HepG2 (cell line): Measurements from ENCODE around the gene ARHGEF10L. TPM values are rescaled to one million over a fixed set of nuclear protein-coding genes. Genes with fewer than 3 reads are reported as not detected.

Experiments used
- AFF4 ChIP-seq: sonication (generic); formaldehyde crosslinking; IDR thresholded peaks from 2 replicates; pipeline ENCODE4 v1.4.0; 2020; ENCODE audit warnings: missing genetic modification reagents
- CCDC6 ChIP-seq: sonication (generic); formaldehyde crosslinking; IDR thresholded peaks from 2 replicates; pipeline ENCODE4 v1.8.1; 2022; ENCODE audit warnings: mild to moderate bottlenecking, missing genetic modification reagents, moderate library complexity
- E2F5 ChIP-seq: sonication (generic); formaldehyde crosslinking; conservative IDR thresholded peaks from 2 replicates; pipeline ENCODE4 v1.4.0; 2020; ENCODE audit warnings: missing genetic modification reagents
- FOSL1 ChIP-seq: sonication (generic); formaldehyde crosslinking; IDR thresholded peaks from 2 replicates; pipeline ENCODE4 v1.9.0; 2021; ENCODE audit warnings: missing genetic modification reagents, borderline replicate concordance
- MAFF ChIP-seq: IDR thresholded peaks from 2 replicates; pipeline ENCODE4 v1.6.1; 2011; ENCODE audit warnings: low read depth, low read length, improper control_type of control experiment
- MEIS2 ChIP-seq: sonication (generic); formaldehyde crosslinking; IDR thresholded peaks from 2 replicates; pipeline ENCODE4 v1.9.0; 2021; ENCODE audit warnings: mild to moderate bottlenecking, missing genetic modification reagents
- MIER2 ChIP-seq: IDR thresholded peaks from 2 replicates; pipeline ENCODE4 v1.6.1; 2016; ENCODE audit warnings: missing biosample characterization, missing genetic modification reagents
- NR2F2 ChIP-seq: IDR thresholded peaks from 2 replicates; pipeline ENCODE4 v1.6.1; 2012; ENCODE audit warnings: low read depth, inconsistent platforms, borderline replicate concordance
- POLR2A ChIP-seq, 2 experiments: IDR thresholded peaks; 2 replicates each; pipeline ENCODE4 v1.6.1; 2011; ENCODE audit warnings: low read depth in 2 of 2, low read length in 2 of 2, mild to moderate bottlenecking in 1 of 2, moderate library complexity in 1 of 2; ENCODE audit not compliant: insufficient read depth in 1 of 2
- PRDM15 ChIP-seq: sonication (generic); formaldehyde crosslinking; IDR thresholded peaks from 2 replicates; pipeline ENCODE4 v1.4.0; 2020; ENCODE audit warnings: missing genetic modification reagents
- SRSF1 ChIP-seq: fragments of 200-400 bp; formaldehyde crosslinking; optimal IDR thresholded peaks from 2 replicates; pipeline ENCODE3; 2017; ENCODE audit warnings: mild to moderate bottlenecking, low read depth, low read length, moderate library complexity
- ZBTB43 ChIP-seq: sonication (generic); formaldehyde crosslinking; conservative IDR thresholded peaks from 2 replicates; pipeline ENCODE4 v1.4.0; 2020; ENCODE audit warnings: missing genetic modification reagents
- ZNF205 ChIP-seq: IDR thresholded peaks from 2 replicates; pipeline ENCODE4 v1.6.1; 2018; ENCODE audit warnings: missing biosample characterization, missing genetic modification reagents
- ZNF430 ChIP-seq: sonication (generic); formaldehyde crosslinking; IDR thresholded peaks from 2 replicates; pipeline ENCODE4 v1.9.0; 2021; ENCODE audit warnings: mild to moderate bottlenecking, missing genetic modification reagents
- ZNF503 ChIP-seq: sonication (generic); formaldehyde crosslinking; IDR thresholded peaks from 2 replicates; pipeline ENCODE4 v1.4.0; 2020; ENCODE audit warnings: missing genetic modification reagents
- ZNF766 ChIP-seq: sonication (generic); formaldehyde crosslinking; IDR thresholded peaks from 2 replicates; pipeline ENCODE4 v1.5.0; 2020; ENCODE audit warnings: missing genetic modification reagents, borderline replicate concordance
- ZNF788 ChIP-seq: sonication (generic); formaldehyde crosslinking; IDR thresholded peaks from 2 replicates; pipeline ENCODE4 v1.5.0; 2020; ENCODE audit warnings: mild to moderate bottlenecking, missing genetic modification reagents, borderline replicate concordance
- ZSCAN29 ChIP-seq: sonication (generic); formaldehyde crosslinking; conservative IDR thresholded peaks from 2 replicates; pipeline ENCODE4 v1.4.0; 2020; ENCODE audit warnings: mild to moderate bottlenecking, missing genetic modification reagents
- polyA plus RNA-seq, 8 experiments: library from polyadenylated mRNA; depleted of rRNA in 3 of 8; stranded (reverse) in 7 of 8; unstranded in 1 of 8; fragments of >200 nt; fragmentation: Illumina TruSeq in 4 of 8; extraction: Trizol in 4 of 8; gene quantifications; 2 replicates each; pipeline versions ENCODE4 v1.2.1 to v1.2.3, GENCODE V29; 2011 to 2016; ENCODE audit warnings: low read depth in 4 of 8, missing spikeins in 1 of 8, mixed read lengths in 1 of 8; ENCODE audit not compliant: insufficient read depth in 1 of 8
- total RNA-seq, 5 experiments: library from RNA; depleted of rRNA; stranded (reverse); fragments of >200 nt; fragmentation: Illumina TruSeq; extraction: Trizol; gene quantifications; 2 replicates each; pipeline ENCODE4 v1.2.3, GENCODE V29; 2016; ENCODE audit warnings: low read depth in 1 of 5

Gene ARHGEF10L
- total and polyA plus RNA-seq, 2 of the 13 experiments (the other 11 are each of a cell fraction or from before 2014, with no cell fraction given): 46.5 to 78.3 TPM

GRCh38 chr1:17581389-17582123 lies 42.1 kb downstream of the ARHGEF10L start (continued):
- TF ChIP-seq ZNF430: no peak
- TF ChIP-seq ZNF788 (CRISPR knock-in tag): no peak; the same call in 1 of the 2 replicates
- TF ChIP-seq NR2F2: peak; percentile 62; the same call in 1 of the 2 replicates
- peak; percentile 46; the same call in 1 of the 2 replicates for TF ChIP-seq ZNF503
- TF ChIP-seq SRSF1: no peak
- no peak for TF ChIP-seq ZNF766 (CRISPR knock-in tag)
- no peak for TF ChIP-seq ZNF205 (CRISPR knock-in tag)
- TF ChIP-seq MIER2 (CRISPR knock-in tag): no peak; the same call in 1 of the 2 replicates
- TF ChIP-seq POLR2A (IDR thresholded peaks at IDR 0.05; ENCODE audit: insufficient read depth in 1 of 2, low read depth in 2 of 2, low read length in 2 of 2): peak; percentile 26 to 41; a peak in 3 of 4 replicates
- no peak for TF ChIP-seq E2F5
- TF ChIP-seq PRDM15 (CRISPR knock-in tag): no peak
- TF ChIP-seq ZSCAN29: 0 out of 2 replicates have a peak, but pooled peaks have one; percentile 16
- no peak for TF ChIP-seq CCDC6 (CRISPR knock-in tag)
- peak; percentile 68; the same call in 1 of the 2 replicates for TF ChIP-seq MEIS2 (CRISPR knock-in tag)
- TF ChIP-seq AFF4 (CRISPR knock-in tag): no peak
- TF ChIP-seq MAFF: no peak
- no peak; the same call in 1 of the 2 replicates for TF ChIP-seq ZBTB43 (CRISPR knock-in tag)
- no peak for TF ChIP-seq FOSL1
